SU-DHL-6 (cell line): ENCODE data around the gene MYBBP1A.

Source experiments
- CTCF ChIP-seq: fragments of 200-600 bp; sonication (generic); IDR thresholded peaks from one replicate; pipeline ENCODE4 v1.5.1; 2017; ENCODE audit warnings: antibody characterized with exemption, mild to moderate bottlenecking, low read length, moderate library complexity; ENCODE audit not compliant: insufficient read depth, poor library complexity, severe bottlenecking
- EZH2phosphoT487 ChIP-seq: fragments of 200-600 bp; sonication (generic), shearing (Covaris generic); conservative IDR thresholded peaks from 2 replicates; pipeline ENCODE4 v1.6.1; 2018; ENCODE audit warnings: mild to moderate bottlenecking, antibody characterized with exemption, low read length, moderate library complexity, mixed read lengths

GRCh38 chr17:4492721-4493561 is 62.2 kb downstream of the MYBBP1A start:
- TF ChIP-seq CTCF (no peak), EZH2phosphoT487 (no peak)
